Vagina (tissue), 2 donors: ENCODE data around the gene CSMD2. TPM values are rescaled to one million over a fixed set of nuclear protein-coding genes. Genes with fewer than 3 reads are reported as not detected.

Experiments used
- DNase-seq, 2 donors: peaks; one replicate each; pipeline ENCODE4 v3.0.0-alpha.2; 2017; ENCODE audit errors: extremely low spot score in 2 of 2
- H3K27ac ChIP-seq: fragments of 200-600 bp; sonication (generic); one replicate; pipeline ENCODE4 v1.5.1; 2019
- H3K27me3 ChIP-seq: fragments of 200-600 bp; sonication (generic); one replicate; pipeline ENCODE4 v1.5.1; 2019
- H3K36me3 ChIP-seq, 2 donors: fragments of 200-600 bp; sonication (generic); one replicate each; pipeline ENCODE4 v1.5.1; 2017 to 2019
- H3K4me1 ChIP-seq: fragments of 200-600 bp; sonication (generic); one replicate; pipeline ENCODE4 v1.5.1; 2019
- H3K4me3 ChIP-seq, 2 donors: fragments of 200-600 bp; sonication (generic); 1 replicate in 1 of 2; 2 replicates in 1 of 2; pipeline ENCODE4 v1.5.1; 2016 to 2019
- H3K9me3 ChIP-seq: fragments of 200-600 bp; sonication (generic); one replicate; pipeline ENCODE4 v1.5.1; 2019
- CTCF ChIP-seq, 3 experiments: fragments of 450-650 bp in 2 of 3; fragments of 200-600 bp in 1 of 3; sonication (generic) in 1 of 3; IDR thresholded peaks; one replicate each; pipeline ENCODE4 v1.5.1; 2017 to 2019; ENCODE audit warnings: antibody characterized with exemption in 3 of 3, mild to moderate bottlenecking in 2 of 3, moderate library complexity in 2 of 3
- POLR2A ChIP-seq, 2 donors: fragments of 450-650 bp; IDR thresholded peaks; one replicate each; pipeline ENCODE4 v1.6.1; 2017; ENCODE audit warnings: antibody characterized with exemption in 2 of 2, mild to moderate bottlenecking in 2 of 2, moderate library complexity in 2 of 2
- POLR2AphosphoS5 ChIP-seq, 2 donors: sonication (generic); formaldehyde crosslinking; IDR thresholded peaks; one replicate each; pipeline ENCODE4 v1.9.0; 2017; ENCODE audit warnings: antibody characterized with exemption in 2 of 2, mild to moderate bottlenecking in 2 of 2, low read depth in 1 of 2; ENCODE audit not compliant: insufficient read depth in 1 of 2
- intact Hi-C: fragments of 100-400 bp; cut with DNase I; formaldehyde crosslinking; loops from one replicate; pipeline ENCODE4 v1.15.1; 2023
- total RNA-seq: library from RNA; depleted of rRNA; stranded (reverse); fragments of >200 nt; gene quantifications from one replicate; pipeline ENCODE4 v1.2.3, GENCODE V29; 2016

CSMD2 gene
- total RNA-seq, 1 donor from 2014 or later = 0.25 TPM

- peak; percentile 70 for DNase-seq
- no peaks in the 10 kb centered on the region for H3K36me3 ChIP-seq
- no peaks in the 10 kb centered on the region for H3K9me3 ChIP-seq
- no peaks in the 10 kb centered on the region for H3K27me3 ChIP-seq
- H3K27ac ChIP-seq = no peak overlapping the region
- TF ChIP-seq CTCF (IDR thresholded peaks at IDR 0.05) (no peak), POLR2A (IDR thresholded peaks at IDR 0.05) (no peak), POLR2AphosphoS5 (IDR thresholded peaks at IDR 0.05; ENCODE audit: insufficient read depth in 1 of 2, low read depth in 1 of 2) (no peak)
- intact Hi-C loops = no loop called here
- H3K4me3 ChIP-seq = no peak overlapping the region
- H3K4me1 ChIP-seq = no peaks in the 10 kb centered on the region
Observed at GRCh38 chr1:33654267-33654834, 510.7 kb downstream of the CSMD2 start.

- no peaks in the 10 kb centered on the region for H3K27me3 ChIP-seq
- H3K4me1 ChIP-seq = no peaks in the 10 kb centered on the region
- no peak overlapping the region for H3K27ac ChIP-seq
- intact Hi-C loops = no loop called here
- H3K4me3 ChIP-seq = no peak overlapping the region
- H3K9me3 ChIP-seq = peaks cover 4% of the 10 kb centered on the region
- TF ChIP-seq CTCF (IDR thresholded peaks at IDR 0.05) = no peak
- TF ChIP-seq POLR2AphosphoS5 (IDR thresholded peaks at IDR 0.05; ENCODE audit: insufficient read depth in 1 of 2, low read depth in 1 of 2) = no peak
- TF ChIP-seq POLR2A (IDR thresholded peaks at IDR 0.05) = no peak
- no peaks in the 10 kb centered on the region for H3K36me3 ChIP-seq
- peak in 1 of 2 donors; percentile 91 for DNase-seq
Observed at GRCh38 chr1:33653226-33653625, 511.8 kb downstream of the CSMD2 start.

GRCh38 chr1:33650708-33651107 is 514.3 kb downstream of the CSMD2 start:
- no peak for DNase-seq
- Histone ChIP-seq H3K4me1 (no peaks in the 10 kb centered on the region), H3K9me3 (peaks cover 4% of the 10 kb centered on the region), H3K27ac (no peak overlapping the region), H3K27me3 (no peaks in the 10 kb centered on the region), H3K4me3 (no peak overlapping the region), H3K36me3 (no peaks in the 10 kb centered on the region)
- intact Hi-C loops = no loop called here
- no peak for TF ChIP-seq CTCF (IDR thresholded peaks at IDR 0.05)
- no peak for TF ChIP-seq POLR2AphosphoS5 (IDR thresholded peaks at IDR 0.05; ENCODE audit: insufficient read depth in 1 of 2, low read depth in 1 of 2)

- H3K27me3 ChIP-seq = no peaks in the 10 kb centered on the region
- H3K4me1 ChIP-seq = no peaks in the 10 kb centered on the region
- H3K9me3 ChIP-seq = peaks cover 4% of the 10 kb centered on the region
- no peak overlapping the region for H3K4me3 ChIP-seq
- no peaks in the 10 kb centered on the region for H3K36me3 ChIP-seq
- DNase-seq = peak; percentile 64 to 65
- intact Hi-C loops = no loop called here
- H3K27ac ChIP-seq = no peak overlapping the region
- TF ChIP-seq CTCF (IDR thresholded peaks at IDR 0.05) (no peak), POLR2A (IDR thresholded peaks at IDR 0.05) (no peak), POLR2AphosphoS5 (IDR thresholded peaks at IDR 0.05; ENCODE audit: insufficient read depth in 1 of 2, low read depth in 1 of 2) (no peak)
Observed at GRCh38 chr1:33649759-33650158, 515.3 kb downstream of the CSMD2 start.

- H3K4me3 ChIP-seq = no peak overlapping the region
- no peak overlapping the region for H3K27ac ChIP-seq
- intact Hi-C loops = no loop called here
- H3K9me3 ChIP-seq = no peaks in the 10 kb centered on the region
- DNase-seq = no peak
- no peaks in the 10 kb centered on the region for H3K27me3 ChIP-seq
- H3K4me1 ChIP-seq = no peaks in the 10 kb centered on the region
- H3K36me3 ChIP-seq = no peaks in the 10 kb centered on the region
- TF ChIP-seq POLR2AphosphoS5 (IDR thresholded peaks at IDR 0.05; ENCODE audit: insufficient read depth in 1 of 2, low read depth in 1 of 2) (no peak), POLR2A (IDR thresholded peaks at IDR 0.05) (no peak), CTCF (IDR thresholded peaks at IDR 0.05) (no peak)
Observed at GRCh38 chr1:33643216-33643615, 521.8 kb downstream of the CSMD2 start.
